GM06990 (cell line): ENCODE data around the gene LRBA.

Experiments
- DNase-seq: peaks from one replicate; pipeline ENCODE4 v3.0.0-alpha.2; 2011; ENCODE audit not compliant: insufficient read length; ENCODE audit errors: extremely low read depth
- H3K27me3 ChIP-seq: replicated peaks from 2 replicates; pipeline ENCODE4 v1.6.0; 2011; ENCODE audit warnings: low read length; ENCODE audit not compliant: control insufficient read depth, insufficient read depth
- H3K36me3 ChIP-seq: 2 replicates; pipeline ENCODE4 v1.5.1; 2011; ENCODE audit warnings: low read length; ENCODE audit not compliant: control insufficient read depth, insufficient read depth
- H3K4me3 ChIP-seq: replicated peaks from 2 replicates; pipeline ENCODE4 v1.5.1; 2011; ENCODE audit warnings: low read depth, mild to moderate bottlenecking, control low read depth, low read length
- TF ChIP-seq, protein P1 (sequence below): IDR thresholded peaks from 2 replicates; pipeline ENCODE4 v1.5.1; 2011; ENCODE audit warnings: low read length, control low read depth, mild to moderate bottlenecking, inconsistent platforms; ENCODE audit not compliant: insufficient read depth, poor library complexity, severe bottlenecking

LRBA gene

DNA sequence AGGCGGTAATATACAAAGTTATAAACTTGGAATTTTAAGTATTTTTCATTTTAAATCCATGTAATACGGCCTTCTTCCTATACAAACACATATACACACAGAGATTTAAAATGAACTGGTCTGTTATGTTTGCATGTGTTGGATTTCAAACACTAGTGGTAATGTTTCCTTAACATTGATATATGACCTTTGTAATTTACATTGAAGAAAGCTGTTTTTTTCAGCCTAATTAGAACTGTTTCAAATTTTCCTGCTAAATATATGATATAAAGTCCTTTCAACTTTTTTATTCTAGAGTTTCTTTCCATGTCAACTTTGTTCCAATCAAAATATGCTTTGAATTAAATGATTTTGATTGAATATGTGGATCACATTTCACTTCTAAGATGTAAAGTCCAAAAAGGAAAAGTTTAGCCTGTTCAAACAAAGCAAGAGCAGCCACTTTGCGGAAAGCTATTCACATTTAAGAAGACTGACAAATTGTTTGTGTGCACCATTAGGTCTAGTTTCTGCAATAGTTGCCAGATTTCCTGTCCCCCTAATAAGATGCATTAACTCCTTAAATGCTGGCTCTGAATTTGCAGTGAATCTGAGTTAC is 659.1 kb downstream of the LRBA start:
- TF ChIP-seq, protein P1, sequence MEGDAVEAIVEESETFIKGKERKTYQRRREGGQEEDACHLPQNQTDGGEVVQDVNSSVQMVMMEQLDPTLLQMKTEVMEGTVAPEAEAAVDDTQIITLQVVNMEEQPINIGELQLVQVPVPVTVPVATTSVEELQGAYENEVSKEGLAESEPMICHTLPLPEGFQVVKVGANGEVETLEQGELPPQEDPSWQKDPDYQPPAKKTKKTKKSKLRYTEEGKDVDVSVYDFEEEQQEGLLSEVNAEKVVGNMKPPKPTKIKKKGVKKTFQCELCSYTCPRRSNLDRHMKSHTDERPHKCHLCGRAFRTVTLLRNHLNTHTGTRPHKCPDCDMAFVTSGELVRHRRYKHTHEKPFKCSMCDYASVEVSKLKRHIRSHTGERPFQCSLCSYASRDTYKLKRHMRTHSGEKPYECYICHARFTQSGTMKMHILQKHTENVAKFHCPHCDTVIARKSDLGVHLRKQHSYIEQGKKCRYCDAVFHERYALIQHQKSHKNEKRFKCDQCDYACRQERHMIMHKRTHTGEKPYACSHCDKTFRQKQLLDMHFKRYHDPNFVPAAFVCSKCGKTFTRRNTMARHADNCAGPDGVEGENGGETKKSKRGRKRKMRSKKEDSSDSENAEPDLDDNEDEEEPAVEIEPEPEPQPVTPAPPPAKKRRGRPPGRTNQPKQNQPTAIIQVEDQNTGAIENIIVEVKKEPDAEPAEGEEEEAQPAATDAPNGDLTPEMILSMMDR: no peak
- Histone ChIP-seq H3K36me3 (no peaks in the 10 kb centered on the region), H3K27me3 (no peaks in the 10 kb centered on the region), H3K4me3 (no peak overlapping the region)
- DNase-seq: no peak

DNA sequence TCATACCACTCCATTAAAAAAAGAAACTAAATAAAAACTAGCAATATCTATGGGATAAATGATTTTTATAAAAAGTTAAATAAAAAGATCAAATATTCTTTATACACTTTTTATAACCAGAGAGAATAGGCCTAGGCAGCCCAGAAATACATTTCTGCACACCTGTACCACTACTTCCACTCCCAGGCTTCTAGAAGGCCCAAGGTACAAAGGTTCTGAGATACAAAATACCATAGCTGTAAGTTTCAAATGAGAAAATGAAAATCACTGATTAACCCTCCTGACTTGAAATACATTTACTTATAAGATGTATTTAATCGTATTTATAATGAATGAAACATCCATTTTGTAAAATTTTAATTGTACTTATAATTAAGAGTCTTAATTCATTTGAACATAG is 659.7 kb downstream of the LRBA start:
- TF ChIP-seq, protein P1: no peak
- Histone ChIP-seq H3K36me3 (no peaks in the 10 kb centered on the region), H3K27me3 (no peaks in the 10 kb centered on the region), H3K4me3 (no peak overlapping the region)
- no peak for DNase-seq

DNA sequence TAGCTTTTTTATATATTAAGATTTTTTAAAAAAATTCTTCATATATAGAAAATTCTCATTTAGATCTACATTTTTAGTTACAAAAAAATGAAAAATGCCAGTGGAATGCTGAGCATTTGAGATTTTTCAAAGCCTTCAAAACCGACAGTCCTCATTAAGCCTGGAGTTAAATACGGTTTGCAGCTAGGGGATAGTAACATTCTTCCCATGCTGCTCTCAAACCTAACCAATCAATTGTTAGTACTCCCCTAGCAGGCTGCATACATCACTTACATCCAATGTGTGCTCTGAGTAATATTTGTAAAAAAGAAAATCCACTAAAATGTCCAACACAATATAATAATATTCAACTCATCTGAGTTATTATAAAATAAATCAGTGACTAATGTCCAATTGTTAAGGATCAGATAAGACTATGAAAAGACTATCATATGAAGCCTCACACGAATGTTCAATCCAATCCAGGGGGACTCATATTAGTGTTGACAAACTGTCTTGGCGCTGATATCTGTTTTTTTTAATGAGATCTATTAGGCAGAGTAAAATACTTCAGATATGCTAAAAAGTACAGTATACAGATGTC is 660.8 kb downstream of the LRBA start:
- TF ChIP-seq, protein P1: no peak
- Histone ChIP-seq H3K27me3 (no peaks in the 10 kb centered on the region), H3K4me3 (no peak overlapping the region), H3K36me3 (no peaks in the 10 kb centered on the region)
- no peak for DNase-seq

DNA sequence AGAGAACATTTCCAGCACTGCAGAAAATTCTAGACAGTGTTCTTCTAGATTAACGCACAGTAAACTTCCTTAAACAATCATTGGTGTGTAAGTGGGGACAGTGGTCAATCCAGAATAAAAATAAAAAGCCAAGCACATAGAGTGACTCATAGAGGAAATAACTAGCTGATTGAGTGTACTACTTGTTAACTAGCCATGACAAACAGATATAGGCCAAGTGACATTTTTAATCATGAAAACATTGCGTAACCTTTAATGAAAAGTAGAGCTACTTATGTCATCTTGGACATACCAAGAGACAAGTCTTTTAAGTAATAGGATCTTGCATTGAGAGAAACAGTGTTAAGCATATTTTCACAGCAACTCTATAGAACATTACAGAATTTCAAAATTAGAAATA is 667.0 kb downstream of the LRBA start:
- Histone ChIP-seq H3K36me3 (no peaks in the 10 kb centered on the region), H3K4me3 (no peak overlapping the region), H3K27me3 (no peaks in the 10 kb centered on the region)
- DNase-seq: no peak
- TF ChIP-seq, protein P1: no peak

DNA sequence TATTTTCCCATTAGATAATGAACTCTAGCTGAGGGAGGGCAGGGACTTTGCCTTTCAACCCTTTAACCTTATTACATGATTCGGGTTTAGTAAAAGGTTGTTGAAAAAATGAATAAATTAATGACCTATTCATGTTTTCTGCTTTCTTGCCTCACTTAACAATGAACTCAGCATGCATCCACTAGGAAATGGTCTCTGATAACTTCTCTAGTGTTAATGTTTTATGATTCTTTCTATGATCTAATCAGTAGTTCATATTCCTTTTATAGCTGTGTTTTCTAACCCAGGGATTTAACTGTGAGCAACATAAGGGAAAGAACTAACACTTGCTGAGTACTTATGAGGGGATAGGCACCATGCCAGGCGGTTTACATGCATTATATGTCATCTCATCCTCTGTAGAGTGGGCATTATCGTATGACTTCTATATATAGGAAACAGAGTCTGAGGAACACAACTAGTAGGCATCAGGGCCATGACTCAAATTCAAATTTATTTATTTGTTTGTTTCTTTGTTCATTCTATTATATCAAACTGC is 669.8 kb downstream of the LRBA start:
- Histone ChIP-seq H3K4me3 (no peak overlapping the region), H3K36me3 (no peaks in the 10 kb centered on the region), H3K27me3 (no peaks in the 10 kb centered on the region)
- TF ChIP-seq, protein P1: no peak
- DNase-seq: no peak
